ENCODE data around the gene SKI.
"Not testable (repeated sequence)": the region's sequence is repeated elsewhere in the genome, so short reads cannot be mapped to it uniquely, and the experiment has no call there.

The SKI gene

GRCh38 chr1:2256435-2257244, 28.5 kb downstream of the SKI start:
- Histone ChIP-seq H3K4me3 (ENCODE audit: low read depth in 1 of 2, low read length in 1 of 2) (no peak overlapping the region), H3K36me3 (no peaks in the 10 kb centered on the region), H3K4me1 (ENCODE audit: control insufficient read depth in 1 of 2, insufficient read depth in 1 of 2, low read depth in 1 of 2, low read length in 1 of 2) (peaks cover 27 to 42% of the 10 kb centered on the region in 2 experiments), H3K9me3 (peaks cover 10% of the 10 kb centered on the region), H3K27ac (peak overlapping the region; percentile 88), H3K27me3 (no peaks in the 10 kb centered on the region)
- no peak for TF ChIP-seq CTCF (IDR thresholded peaks at IDR 0.05)

GRCh38 chr1:2257245-2257627, 29.1 kb downstream of the SKI start:
- no peaks in the 10 kb centered on the region for H3K27me3 ChIP-seq
- H3K27ac ChIP-seq = no peak overlapping the region
- peaks cover 27 to 42% of the 10 kb centered on the region in 2 experiments for H3K4me1 ChIP-seq (ENCODE audit: control insufficient read depth in 1 of 2, insufficient read depth in 1 of 2, low read depth in 1 of 2, low read length in 1 of 2)
- TF ChIP-seq CTCF (IDR thresholded peaks at IDR 0.05) = no peak
- peaks cover 10% of the 10 kb centered on the region for H3K9me3 ChIP-seq
- no peak overlapping the region for H3K4me3 ChIP-seq (ENCODE audit: low read depth in 1 of 2, low read length in 1 of 2)
- H3K36me3 ChIP-seq = no peaks in the 10 kb centered on the region

DNA sequence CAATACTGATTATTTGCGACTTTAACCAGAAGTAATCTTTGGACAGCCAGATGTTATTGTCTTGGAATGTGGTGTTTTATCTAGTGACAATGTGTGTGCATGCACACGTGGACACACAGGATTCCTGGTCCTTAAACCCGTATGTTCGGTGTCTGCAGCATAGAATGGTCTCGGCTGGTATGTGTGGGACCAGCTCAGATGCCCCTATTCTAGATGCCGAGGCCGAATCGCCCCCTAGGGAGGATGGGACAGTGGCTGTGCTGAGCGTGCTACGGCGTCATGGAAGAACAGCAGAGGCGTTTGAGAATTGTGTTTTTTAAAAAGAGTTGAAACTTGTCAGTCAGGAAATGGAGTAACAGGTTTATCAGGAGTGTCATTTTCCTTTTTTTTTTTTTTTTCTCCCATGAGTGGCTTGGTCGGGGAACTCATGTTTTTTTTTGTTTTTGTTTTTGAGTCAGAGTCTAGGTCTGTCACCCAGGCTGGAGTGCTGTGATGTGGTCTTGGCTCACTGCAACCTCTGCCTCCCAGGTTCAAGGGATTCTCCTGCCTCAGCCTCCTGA, 30.1 kb downstream of the SKI start:
- Histone ChIP-seq H3K4me3 (ENCODE audit: low read depth in 1 of 2, low read length in 1 of 2) (no peak overlapping the region), H3K36me3 (no peaks in the 10 kb centered on the region), H3K9me3 (peaks cover 10% of the 10 kb centered on the region), H3K27me3 (no peaks in the 10 kb centered on the region), H3K27ac (no peak overlapping the region), H3K4me1 (ENCODE audit: control insufficient read depth in 1 of 2, insufficient read depth in 1 of 2, low read depth in 1 of 2, low read length in 1 of 2) (peaks cover 27 to 42% of the 10 kb centered on the region in 2 experiments)
- TF ChIP-seq CTCF (IDR thresholded peaks at IDR 0.05) = no peak

GRCh38 chr1:2258996-2259395, 30.9 kb downstream of the SKI start:
- H3K27ac ChIP-seq = no peak overlapping the region
- TF ChIP-seq CTCF (IDR thresholded peaks at IDR 0.05) = no peak

DNA sequence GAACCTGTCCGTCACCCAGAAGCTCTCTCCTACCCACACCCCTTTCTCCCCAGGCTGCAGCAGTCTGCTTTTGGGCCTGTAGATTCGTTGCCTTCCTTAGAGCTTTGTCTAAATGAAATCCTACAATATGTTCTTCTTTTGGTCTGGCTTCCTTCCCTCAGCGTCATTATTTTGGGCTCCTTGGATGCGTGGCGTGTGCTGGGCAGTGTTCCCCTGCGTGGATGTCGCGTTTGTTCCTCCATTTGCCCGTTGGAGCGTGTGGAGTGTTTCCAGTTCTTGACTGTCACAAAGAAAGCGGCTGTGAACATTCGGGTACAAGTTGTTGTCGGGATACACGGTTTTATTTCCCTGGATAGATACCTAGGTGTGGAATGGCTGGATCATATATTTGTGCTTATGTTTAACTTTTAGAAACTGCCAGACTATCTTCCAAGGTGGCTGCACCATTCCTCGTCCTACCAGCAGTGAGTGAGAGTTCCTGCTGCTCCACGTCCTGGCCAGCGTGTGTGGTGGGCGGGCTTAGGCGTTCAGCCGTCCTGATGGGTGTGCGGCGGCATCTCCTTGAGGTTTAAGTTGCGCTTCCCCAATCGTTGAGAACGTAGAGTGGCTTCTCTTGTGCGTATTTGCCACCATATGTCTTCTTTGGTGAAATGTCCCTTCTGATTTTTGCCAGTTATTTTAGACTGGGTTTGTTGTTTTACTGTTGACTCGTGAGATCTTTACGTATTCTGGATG, 31.7 kb downstream of the SKI start:
- Histone ChIP-seq H3K27me3 (no peaks in the 10 kb centered on the region), H3K4me3 (ENCODE audit: low read depth in 1 of 2, low read length in 1 of 2) (no peak overlapping the region), H3K4me1 (ENCODE audit: control insufficient read depth in 1 of 2, insufficient read depth in 1 of 2, low read depth in 1 of 2, low read length in 1 of 2) (peaks cover 16 to 30% of the 10 kb centered on the region in 2 experiments), H3K9me3 (peaks cover 10% of the 10 kb centered on the region), H3K27ac (no peak overlapping the region), H3K36me3 (no peaks in the 10 kb centered on the region)
- no peak for TF ChIP-seq CTCF (IDR thresholded peaks at IDR 0.05)

More at GRCh38 chr1:2258996-2259395, 30.9 kb downstream of the SKI start:
- H3K36me3 ChIP-seq = no peaks in the 10 kb centered on the region
- H3K4me1 ChIP-seq (ENCODE audit: control insufficient read depth in 1 of 2, insufficient read depth in 1 of 2, low read depth in 1 of 2, low read length in 1 of 2) = peaks cover 24 to 39% of the 10 kb centered on the region in 2 experiments
- no peaks in the 10 kb centered on the region for H3K27me3 ChIP-seq
- peaks cover 10% of the 10 kb centered on the region for H3K9me3 ChIP-seq
- H3K4me3 ChIP-seq (ENCODE audit: low read depth in 1 of 2, low read length in 1 of 2) = no peak overlapping the region

DNA sequence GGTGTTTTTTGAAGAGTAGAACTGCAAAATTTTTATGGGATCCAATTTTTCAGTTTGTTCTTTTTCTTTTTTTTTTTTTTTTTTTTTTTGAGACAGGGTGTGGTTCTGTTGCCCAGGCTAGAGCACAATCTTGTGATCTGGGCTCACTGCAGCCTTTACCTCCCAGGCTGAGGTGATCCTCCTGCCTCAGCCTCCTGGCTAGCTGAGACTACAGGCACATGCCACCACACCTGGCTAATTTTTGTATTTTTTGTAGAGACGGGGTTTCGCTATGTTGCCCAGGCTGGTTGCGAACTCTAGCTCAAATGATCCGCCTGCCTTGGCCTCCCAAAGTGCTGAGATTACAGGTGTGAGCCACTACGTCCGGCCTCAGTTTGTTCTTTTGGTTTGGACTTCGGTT, 32.4 kb downstream of the SKI start:
- not testable (repeated sequence) for H3K9me3 ChIP-seq; H3K27ac ChIP-seq; H3K36me3 ChIP-seq; H3K27me3 ChIP-seq; H3K4me3 ChIP-seq (ENCODE audit: low read depth in 1 of 2, low read length in 1 of 2)
- H3K4me1 ChIP-seq (ENCODE audit: control insufficient read depth in 1 of 2, insufficient read depth in 1 of 2, low read depth in 1 of 2, low read length in 1 of 2) = peaks cover 12 to 24% of the 10 kb centered on the region in 2 experiments

Data from neutrophil (primary cell).